Ammon's horn (tissue), 1 donor: ENCODE data around the gene TGFB3.

ENCODE experiments used
- DNase-seq: peaks from one replicate; pipeline ENCODE4 v3.0.0-alpha.2; 2016; ENCODE audit warnings: low spot score

TGFB3 gene

DNA sequence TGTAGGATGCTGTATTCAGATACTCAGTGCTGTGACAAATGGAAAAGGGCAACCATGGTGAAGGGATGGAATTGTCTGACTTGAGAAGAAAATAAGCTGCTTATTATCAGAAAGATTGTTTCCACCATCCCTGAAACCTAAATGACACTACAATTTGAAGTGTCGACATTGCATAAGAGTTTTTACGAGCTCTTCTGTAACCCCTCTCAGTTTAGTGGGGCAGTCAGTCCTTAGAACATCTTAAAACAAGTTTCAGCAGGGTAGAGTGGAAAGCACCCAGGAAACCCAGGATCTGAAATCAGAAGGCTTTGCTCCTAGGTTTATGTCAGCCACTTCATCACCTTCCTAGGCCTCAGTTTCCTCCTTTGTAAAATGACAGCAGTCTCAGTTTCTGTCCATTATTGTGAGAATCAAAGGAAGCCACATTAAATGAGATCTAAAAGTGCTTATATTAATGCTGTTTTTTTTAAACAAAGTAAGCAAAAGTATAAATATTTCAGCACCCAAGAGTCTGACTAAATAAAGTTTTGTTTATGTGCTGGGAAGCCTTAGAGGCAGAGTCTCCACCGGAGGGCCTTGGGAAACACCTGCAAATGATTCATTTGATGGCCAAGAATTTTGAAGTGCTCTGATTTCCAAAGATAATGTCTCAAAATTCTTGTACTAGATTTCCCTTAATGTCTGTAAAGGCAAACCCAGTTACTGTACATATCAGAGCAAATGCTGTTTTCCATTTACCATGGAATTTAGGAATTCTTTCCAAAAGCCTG, 5.6 kb upstream of the TGFB3 start:
- no peak for DNase-seq

DNA sequence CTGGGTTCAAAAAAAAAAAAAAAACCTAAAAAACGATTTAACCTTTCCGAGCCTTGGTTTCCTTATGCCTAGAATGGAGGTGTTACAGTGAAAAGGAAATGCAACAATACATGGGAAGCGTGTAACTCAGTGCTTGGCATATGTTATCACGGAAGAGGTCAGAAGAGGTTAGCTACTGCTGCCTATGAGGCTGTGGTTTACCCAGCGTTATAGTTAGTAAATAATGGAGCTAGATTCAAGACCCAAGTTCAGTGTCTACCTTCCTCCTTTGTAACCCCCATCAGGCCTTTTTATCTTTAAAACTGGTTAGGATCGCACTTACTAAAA, 4.6 kb upstream of the TGFB3 start:
- DNase-seq: no peak

DNA sequence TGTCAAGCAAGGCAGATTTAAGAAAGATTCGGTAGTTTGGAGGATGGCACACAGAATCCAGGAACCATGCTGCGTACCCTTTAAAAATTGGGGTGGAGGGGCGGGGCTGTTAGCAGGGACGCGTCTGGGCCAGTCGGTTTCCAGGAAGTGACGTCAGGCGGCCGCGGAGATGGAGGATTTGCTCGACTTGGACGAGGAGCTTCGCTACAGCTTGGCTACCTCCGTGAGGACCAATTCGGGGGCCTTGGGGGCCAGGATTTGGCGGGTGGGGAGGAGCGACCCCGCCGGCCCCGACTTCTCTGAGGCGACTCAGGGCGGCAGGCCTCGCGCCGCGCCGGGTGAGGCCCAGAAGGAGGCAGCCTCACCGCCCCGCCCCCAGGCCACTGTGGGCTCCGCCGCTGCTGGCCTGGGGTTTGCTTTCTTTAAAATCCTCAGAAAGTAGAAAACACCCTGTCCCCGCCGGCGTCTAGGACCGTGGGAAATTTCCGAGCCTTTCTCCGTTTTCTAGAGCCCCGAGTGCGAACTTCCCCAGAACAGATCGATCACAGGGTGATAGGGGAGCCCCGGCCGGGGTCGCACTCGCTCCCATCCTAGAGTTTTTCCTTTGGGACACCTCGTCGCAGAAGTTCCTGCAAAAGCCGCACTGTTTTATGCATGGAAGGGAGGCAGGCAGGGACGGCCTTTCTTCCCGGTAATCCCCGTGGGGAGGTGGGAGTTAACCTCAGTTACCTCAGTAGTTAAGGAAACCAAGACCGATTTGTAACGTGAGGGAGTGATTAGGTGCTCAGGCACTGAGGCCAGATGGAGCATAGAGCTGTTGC, 4.0 kb upstream of the TGFB3 start, which contains the start of gene IFT43:
TSS of gene IFT43 (plus strand) at position 146 of the 821 bp plus-strand sequence. CDS start at position 170, 24 bp downstream.
- peak; percentile 96 for DNase-seq

DNA sequence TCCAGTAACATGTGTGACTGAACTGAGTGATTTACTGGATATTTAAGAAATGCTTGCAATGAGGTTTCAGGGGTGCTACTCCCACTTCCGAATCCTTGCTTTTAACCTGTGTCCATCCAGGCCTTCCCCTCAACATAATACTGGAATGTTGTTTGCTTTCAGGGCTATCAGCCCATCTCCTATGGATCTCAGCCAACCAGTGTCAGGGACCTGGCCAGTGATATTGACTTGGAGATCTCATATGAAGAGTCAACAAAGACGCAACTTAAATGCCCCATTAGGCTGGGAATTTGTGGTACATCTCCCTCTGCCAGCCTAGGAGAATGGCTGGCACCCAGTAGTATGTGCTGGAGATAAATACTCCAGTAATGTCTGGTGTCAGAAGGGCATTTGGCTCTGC, 2.9 kb upstream of the TGFB3 start:
- DNase-seq: no peak

DNA sequence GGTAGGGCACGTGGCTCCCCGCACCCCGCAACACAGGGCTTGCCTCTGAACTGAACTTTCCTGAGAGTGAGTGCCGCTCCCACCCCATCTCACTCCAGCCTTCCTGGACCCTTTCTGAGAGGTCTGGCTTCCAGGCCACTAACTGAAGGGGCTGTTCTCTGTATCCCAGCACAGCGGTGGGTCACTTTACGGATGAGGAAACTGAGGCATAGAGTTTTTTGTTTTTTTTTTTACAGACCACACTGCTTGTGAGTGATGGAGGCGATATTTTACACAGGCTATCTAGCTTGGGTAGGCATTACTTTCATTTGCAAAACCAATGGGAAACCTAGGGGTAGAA, 1.2 kb upstream of the TGFB3 start:
- no peak for DNase-seq

DNA sequence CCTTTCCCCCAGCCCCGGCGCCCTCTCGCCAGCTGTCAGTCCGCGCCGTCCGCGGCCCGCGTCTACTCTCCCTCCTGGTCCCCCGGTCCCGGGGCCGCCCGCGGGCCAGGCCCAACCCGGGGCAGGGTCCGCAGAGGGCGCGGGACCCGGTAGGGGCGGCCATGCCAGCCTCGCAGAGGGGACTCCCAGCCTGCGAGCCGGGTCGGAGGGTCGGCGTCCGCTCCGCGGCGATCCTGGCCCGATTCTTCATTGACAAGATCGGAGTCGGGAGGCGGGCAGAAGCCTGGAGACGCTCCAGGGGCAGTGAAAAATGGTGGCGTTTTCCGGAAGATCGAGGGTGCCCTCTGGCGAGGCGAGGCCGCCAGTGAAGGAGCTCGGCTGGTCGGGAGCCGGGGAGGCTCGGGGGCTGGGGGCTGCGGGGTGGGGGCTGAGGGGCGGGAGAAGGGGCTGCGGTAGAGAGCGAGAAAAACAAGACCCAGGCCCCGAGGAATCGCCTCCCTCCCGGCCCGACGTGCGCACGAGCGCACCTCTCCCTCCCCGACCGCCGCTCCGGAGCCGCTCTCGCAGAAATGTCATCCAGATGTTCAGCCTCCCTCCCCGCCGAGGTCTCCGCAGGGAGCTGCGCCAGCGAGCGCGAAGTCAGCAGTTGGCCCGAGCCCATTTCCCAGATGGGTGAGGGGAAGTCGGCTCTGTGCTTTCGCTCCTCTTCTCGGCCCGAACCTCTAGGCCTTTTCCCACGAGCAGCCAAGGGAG, 647 bp upstream of the TGFB3 start:
- peak; percentile 85 for DNase-seq

DNA sequence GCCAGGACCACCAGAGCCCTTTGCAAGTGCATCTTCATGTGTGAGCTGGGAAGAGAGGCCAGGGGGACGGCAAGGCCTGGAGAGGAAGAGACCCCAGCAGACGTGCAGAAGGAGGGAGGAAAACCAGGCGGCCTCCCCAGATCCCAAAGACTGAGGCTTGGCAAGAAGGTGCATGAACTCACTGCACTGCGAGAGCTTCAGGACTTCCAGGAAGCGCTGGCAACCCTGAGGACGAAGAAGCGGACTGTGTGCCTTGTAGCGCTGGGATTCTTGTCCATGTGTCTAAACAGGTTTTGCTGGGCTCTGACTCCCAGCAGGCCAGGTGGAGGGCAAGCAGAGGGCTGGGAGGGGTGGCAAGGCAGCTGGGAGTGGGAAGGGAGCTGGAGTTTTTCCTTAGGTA, 939 bp downstream of the TGFB3 start:
- no peak for DNase-seq

DNA sequence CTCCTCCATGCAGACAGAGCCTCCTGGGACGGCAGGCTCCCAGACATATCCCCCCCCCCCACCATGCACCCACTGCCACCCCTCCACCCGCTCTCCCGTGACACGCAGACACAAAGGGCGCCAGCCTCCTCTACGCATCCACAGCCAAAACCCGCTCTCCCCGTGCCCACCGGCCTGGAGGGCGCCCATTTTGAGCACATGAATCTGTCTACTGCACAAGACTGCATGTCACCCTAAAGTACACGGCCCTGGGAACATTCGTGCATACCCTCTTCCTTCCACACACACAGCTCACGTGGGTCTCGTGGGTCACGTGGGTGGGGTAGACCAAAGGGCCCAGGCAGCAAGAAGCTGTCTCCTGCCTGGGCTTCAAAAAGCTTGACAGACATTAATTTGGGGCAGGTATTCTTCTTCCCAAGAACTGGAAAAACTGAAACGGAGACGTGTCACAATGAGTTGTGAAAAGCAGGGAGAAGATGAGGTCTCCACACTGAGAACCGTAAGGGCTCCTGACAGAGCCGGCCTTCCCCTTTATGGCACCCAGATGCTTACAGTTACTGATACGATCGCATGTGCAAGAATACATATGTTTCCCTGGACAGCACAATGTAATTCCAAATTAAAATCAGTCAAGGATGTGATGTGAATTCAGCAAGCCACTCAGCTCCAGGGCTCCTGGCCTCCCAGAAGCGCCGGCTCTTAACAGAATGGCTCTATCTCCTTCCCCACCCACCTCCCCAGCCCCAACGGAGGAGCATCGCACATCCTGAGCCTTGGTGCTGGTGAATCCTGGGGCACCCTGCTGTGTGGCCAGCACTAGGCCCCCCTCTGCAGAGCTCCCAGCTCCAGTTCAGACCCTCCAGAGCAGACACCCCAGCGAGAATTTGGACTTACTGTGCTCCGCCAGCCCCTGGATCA, 1.9 kb downstream of the TGFB3 start:
- peak; percentile 72 for DNase-seq

DNA sequence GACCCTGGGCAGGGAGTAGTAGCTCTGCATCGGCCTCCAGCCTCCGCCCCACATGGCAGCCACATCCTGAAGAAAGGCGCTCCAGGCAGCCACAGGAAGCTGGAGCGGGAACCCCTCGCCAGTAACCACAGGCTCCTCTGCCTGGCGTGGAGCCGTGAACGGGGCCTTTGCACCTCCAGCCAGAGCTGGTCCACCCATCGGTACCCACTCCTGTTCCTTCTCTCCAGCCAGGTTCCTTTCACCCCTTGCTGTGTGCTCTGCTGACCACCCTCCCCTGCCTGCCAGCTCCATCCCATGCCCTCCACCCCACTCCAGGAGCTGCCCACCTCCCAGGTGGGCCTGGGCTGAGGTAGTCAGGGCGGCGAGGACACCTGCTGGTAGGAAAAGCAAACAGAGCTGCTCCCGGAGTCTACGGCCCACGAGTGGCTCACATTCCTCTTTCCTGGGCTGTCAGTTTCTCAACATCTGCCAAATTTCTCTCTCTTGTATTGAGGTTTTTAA, 2.7 kb downstream of the TGFB3 start:
- DNase-seq: peak; percentile 54

DNA sequence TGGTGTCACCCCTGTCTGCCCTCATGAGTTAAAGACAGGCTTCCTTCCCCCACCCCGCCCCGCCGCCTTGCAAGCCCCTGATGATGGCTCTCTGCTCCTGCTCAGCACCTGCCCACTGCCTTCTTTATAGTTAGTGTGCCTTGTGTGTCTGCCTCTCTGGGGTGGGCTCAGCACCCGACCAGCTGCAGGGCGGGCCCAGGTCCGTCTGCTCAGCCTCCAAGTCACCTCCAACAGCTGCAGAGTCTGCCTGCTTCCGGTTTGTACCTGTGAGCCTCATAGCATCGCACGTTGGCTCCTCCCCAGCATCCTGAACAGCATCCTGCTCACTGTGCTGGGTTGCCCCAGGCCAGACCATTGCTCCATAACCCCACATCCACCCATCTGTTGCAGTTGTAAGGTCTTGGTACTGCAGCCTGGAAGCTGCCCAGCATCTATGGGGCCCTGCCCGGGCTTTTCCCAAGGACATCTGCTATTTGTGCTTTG, 3.5 kb downstream of the TGFB3 start:
- DNase-seq: no peak

DNA sequence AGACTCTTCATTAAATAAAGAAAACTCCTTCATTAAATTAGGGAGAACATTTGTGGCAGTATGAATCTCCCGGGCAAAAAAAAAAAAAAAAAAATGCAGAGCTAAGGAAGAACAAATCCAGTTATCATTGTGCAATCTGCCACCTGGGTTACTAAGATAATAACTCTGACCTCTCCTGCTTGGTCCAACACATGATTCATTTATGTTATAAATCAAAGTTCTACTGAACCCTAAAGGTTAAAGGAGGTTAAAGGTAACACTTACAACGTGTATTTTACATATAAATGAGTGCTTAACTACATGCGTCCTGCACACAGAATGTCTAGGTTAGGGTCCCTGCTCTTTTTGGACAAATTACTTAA, 4.2 kb downstream of the TGFB3 start:
- DNase-seq: no peak

DNA sequence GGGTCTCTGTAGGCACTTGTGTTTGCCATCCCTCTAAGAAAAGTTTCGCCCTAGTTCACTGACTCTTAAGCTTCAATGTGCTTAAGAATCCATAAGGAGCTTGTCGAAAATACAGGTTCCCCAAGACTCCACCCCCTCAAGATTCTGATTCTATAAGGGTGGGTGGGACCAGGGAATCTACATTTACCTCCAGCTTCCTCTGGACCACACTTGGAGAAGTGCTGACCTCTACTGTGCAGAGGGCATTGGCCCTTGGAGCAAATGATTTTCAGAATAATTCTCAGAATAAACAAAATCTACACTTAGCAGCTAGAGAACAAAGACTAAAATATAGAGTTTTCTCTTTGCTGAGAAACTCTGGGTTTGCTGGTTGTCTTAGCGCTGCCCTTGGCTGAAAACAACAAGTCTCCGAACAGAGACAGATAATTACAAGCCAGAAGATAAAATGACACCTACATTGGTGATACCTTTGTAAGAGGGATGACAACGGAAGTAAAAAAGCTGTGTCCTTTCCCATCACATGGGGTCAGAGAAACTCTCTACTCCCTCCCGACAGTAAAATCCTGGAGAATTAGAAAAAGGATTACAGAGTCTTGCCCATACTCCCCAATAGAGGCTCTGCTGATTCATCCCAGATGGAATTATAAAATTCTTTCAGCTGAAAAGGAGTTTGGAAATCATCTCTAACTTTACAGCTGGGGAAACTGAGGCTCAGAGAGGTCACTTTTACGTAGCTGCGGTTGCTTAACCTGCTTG, 4.8 kb downstream of the TGFB3 start:
- no peak for DNase-seq

DNA sequence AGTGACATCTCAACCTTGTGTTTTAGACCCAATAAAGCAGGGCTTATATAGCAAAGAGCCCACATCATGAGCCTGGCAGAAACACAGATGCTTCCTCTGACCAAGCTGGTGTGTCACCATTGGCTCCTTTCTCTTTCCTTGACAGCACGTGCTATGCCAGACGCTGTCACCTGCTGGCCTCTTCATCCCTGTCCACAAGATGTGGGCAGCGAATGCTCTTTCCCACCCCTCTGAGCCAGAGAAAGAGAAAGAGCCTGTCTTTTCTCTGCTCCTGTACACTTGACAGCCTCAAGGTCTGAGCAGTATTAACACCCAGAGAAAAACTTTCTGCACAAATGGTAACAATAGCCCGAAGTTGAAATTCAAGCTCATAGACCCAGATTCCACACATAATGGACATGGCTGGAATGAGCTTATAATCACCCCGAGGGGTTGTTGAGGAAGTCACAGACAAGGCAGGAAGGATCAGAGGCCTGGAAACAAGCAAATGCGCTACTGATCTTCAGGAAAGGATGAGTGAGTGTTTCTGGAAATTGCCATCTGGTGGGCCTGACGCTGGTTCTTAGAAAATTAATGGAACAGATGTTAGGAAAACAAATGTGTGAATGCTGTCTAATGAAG, 8.9 kb downstream of the TGFB3 start:
- no peak for DNase-seq

DNA sequence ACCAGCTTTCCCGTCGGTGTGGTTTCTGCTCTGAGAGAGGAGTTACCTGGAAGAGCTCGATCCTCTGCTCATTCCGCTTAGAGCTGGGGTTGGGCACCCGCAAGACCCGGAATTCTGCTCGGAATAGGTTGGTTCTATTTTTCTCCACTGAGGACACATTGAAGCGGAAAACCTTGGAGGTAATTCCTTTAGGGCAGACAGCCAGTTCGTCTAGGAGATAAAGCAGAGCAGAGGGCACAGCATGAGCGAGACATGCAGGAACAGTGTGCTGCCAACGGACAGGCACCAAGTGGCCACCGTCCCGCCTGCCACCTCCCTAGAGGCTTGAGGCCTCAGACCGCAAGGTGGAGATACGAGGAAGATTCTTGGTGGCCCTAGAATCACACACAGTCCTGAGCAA, 10.3 kb downstream of the TGFB3 start:
- no peak for DNase-seq

DNA sequence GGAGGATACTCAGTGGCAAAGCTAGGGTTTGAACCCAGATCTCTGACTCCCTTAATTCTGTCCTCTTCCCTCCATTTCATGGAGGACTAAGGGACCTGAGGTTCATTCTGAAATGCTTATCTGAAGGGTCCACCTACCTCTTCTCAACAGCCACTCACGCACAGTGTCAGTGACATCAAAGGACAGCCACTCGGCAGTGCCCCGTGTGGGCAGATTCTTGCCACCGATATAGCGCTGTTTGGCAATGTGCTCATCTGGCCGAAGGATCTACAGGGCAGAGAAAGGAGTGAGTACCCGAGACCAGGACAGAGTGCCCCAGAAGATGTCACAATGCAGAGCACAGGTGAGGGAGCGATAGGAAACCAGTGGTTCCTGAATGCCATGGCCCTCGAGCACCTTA, 10.8 kb downstream of the TGFB3 start:
- no peak for DNase-seq

DNA sequence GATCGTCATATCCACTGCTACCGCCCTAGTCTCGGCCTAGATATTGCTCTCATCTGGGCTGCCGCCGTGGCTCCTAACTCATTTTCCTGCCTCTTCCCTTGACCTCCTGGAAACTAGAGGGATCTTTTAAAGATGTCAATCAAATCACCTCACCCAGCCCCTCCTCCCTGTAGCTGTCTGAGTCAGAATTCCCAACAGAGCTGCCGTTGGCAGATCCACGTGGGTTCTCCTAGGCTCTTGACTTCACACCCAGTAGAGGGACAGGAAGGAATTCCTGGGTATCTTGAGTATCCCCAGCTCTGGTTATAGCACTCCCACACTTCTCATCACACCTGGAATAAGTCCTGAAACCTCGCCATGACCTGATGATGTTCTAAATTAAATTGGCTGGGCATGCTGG, 11.9 kb downstream of the TGFB3 start:
- no peak for DNase-seq

DNA sequence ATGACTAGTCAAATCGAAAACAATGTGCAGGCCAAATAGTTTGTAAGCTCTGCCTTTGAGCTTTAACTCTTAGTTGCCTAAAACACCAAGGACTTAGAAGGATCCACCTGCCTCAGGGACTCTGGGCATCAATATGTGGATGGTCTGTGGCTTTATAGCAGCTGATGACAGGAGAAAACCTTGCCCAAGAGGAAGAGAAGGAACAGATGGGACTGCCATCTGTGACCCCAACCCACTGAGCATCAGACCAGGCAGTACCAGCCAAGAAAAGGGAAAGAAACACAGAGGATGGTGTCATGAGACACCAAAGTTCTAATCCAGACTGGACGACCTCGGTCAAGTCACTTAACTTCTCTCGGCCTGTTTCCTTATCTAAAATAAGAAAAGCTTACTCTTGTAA, 12.7 kb downstream of the TGFB3 start:
- no peak for DNase-seq

DNA sequence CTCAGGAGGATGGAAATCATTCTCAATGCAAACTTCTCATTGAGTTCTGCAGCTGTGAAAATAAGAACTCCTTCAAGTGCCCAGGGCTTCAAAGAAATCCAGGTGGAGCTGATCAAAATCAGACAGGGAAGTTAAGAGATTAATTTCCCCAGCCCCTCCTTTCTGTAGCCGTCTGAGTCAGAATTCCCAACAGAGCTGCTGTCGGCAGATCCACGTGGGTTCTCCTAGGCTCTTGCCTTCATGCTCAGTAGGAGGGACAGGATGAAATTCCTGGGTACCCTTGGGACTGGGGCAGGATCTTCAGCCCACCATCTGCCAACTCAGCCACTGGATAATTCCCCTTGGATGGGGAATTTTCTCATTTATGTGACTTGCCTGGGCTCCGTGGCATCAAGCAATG, 13.3 kb downstream of the TGFB3 start:
- DNase-seq: no peak

DNA sequence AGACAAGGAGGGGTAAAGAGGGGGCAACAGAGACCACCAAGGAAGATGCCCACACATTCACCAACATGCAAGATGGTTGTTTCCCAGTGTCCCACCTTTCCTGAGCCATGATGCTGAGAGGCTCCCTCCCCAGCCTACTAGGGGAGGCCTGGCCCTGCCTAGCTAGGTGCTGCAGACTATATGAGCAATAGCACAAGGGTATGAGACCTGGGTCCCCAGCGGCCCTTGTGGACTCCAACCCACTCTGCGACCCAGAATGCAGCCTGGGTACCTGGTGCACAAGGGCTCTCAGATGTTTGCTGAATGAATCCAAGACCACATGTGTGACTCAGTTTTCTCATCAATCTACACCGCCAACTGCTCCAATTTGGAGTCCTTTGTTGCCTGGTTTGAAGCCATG, 13.9 kb downstream of the TGFB3 start:
- DNase-seq: no peak

DNA sequence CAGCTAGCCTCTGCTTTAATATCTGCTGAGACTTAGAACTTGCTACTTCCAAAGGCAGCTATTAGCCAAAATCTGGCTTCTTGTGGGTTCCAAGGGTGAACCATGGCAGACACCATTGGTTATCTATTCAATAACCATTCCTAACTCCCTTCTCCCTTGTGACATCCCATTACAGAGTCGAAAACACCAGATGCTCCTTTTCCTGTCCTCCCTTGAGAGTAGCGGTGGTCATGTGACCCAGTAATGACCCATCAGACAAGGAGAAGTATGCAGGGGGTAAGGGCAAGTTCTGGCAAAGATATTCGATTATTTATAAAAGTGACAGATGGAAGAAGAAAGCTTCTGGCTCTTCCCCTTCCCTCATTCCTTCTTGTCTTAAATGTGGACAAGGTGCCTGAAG, 20.1 kb downstream of the TGFB3 start:
- no peak for DNase-seq
